SK-MEL-5 (cell line): ENCODE results near the gene XIRP2. TPM values are rescaled to one million over a fixed set of nuclear protein-coding genes. Genes with fewer than 3 reads are reported as not detected.
A peak's percentile ranks its signal among the peaks of the same experiment; 100 is the strongest.

ENCODE experiments used
- DNase-seq: peaks from one replicate; pipeline ENCODE4 v3.0.0-alpha.2; 2016; ENCODE audit warnings: low read depth, low spot score
- in situ Hi-C: cut with HindIII; loops from 2 replicates; pipeline ENCODE4 v1.10.0; 2016; ENCODE audit warnings: low sequenced_read_pairs, high pct_unique_total_duplicates, low pct_unique_long_range_greater_than_20kb
- polyA plus RNA-seq, 2 experiments: library from polyadenylated mRNA; depleted of rRNA; stranded (reverse); fragments of >200 nt; gene quantifications; 2 replicates each; pipeline ENCODE4 v1.2.3, GENCODE V29; 2015
- total RNA-seq: library from RNA; depleted of rRNA; stranded (reverse); fragments of >200 nt; shearing (Covaris generic); gene quantifications from 2 replicates; pipeline ENCODE4 v1.2.3, GENCODE V29; 2014; rRNA removed

Gene XIRP2
- not detected in 2 replicates for total RNA-seq
- polyA plus RNA-seq (2015; cell fraction: cytosol; rRNA removed), result not detected in 2 replicates
- not detected in 2 replicates for polyA plus RNA-seq (2015; cell fraction: nucleus; rRNA removed)

DNA sequence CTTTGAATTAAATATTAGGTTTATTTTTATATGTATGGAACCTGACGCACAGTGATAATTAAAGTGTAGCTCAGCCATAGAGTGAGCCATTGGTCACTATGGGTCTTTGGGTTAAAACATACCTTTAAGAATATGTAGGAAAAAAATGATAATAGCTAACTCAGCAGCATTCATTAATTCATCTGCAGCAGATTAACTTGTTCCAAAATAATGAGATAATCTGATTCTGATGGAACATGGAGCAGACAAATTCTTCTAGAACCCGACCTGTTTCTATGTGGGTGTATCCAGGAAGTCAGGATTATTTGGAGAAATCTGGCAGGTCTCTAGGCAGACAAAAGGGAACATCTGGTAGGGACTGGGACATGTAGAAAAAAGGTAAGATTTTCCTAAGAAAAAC is at the start of gene XIRP2:
Gene XIRP2, plus strand, starts transcription at position 301 of the 400 bp plus-strand sequence. CDS start 15,003 bp downstream, outside the sequence.
- no peak for DNase-seq
- in situ Hi-C loops, result no loop called here

DNA sequence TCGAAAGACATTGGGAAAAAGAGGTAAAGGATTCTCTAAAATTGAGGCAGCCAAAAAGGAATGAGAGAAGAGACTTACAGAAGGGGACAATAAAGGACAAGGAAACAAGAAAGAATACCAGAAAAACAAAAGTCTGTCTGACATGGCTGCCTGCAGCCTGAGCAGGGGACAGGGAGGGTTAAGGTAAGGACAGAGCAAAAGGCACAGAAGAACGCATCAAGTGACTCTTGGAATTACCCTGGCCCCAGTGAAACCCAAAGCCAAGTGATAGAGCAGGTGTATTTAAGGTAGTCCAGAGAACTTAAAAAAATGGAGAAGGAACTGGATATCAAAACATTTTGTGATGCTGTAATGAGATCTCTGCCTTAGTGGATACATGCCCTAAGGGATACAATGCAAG is 47.1 kb upstream of the XIRP2 start:
- in situ Hi-C loops, result no loop called here
- no peak for DNase-seq

DNA sequence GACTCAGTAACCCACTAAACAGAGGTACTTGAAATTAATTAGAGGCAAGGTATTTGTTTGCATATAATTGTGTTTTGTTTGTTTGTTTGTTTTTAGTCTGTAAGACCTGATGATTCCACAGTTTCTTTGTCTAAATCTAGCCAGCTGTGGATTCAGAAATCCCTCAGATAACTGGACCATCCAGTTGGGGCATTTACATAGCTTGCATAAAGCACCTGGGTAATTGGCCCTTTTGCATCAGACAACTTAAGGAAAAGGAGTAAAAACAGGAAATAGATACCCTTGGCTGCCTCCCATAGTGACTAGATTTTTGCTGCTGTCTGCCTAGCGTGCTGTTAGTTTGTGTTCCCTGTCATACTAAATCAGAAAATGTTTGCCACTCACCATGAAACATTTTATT is 46.6 kb upstream of the XIRP2 start:
- DNase-seq, result no peak
- in situ Hi-C loops, result no loop called here

DNA sequence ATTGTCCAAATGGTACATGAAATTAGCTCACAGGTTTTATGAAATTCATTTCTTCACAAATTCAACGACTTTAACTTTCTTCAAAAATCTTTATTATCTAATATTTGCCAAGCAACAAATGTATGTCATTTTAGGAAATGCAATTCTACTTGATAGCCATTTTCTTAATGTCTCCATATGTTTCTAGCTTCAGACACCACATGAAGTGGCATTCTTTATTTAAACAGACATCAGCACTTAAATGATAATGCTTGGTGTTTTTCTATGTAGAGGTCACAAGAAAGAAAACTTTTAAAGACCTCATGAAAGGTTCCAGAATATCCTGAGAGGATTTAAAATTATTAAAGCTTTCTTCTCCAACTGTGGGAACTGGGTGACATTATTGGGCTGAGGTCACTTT is 44.2 kb upstream of the XIRP2 start:
- in situ Hi-C loops, result no loop called here
- no peak for DNase-seq

- in situ Hi-C loops, result no loop called here
- no peak for DNase-seq
Observed at GRCh38 chr2:166862468-166863132, 25.7 kb upstream of the XIRP2 start.

DNA sequence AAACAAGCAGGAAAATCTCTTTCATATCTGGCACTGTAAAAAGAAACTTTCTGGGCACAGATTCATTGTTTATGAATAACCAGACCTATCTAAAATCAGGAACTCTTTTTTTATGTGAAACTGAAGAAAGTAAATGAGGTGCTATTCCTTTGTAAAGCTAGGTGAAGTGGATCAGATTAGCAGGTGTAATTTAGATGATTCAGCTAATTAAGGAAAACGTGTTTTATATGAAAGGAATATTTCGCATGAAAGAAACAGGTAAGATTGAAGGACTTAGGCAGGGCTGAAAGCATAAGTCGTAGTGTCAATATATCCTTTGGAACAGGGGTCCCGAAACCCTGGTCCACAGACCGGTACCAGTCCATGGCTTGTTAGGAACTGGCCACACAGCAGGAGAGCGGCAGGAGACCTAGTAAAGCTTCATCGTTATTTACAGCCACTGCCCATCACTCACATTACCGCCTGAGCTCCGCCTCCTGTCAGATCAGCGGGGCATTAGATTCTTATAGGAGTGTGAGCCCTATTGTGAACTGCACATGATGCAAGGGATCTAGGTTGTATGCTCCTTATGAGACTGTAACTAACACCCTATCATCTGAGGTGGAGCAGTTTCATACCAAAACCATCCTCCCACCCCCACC is 20.3 kb upstream of the XIRP2 start:
- in situ Hi-C loops, result no loop called here
- no peak for DNase-seq

DNA sequence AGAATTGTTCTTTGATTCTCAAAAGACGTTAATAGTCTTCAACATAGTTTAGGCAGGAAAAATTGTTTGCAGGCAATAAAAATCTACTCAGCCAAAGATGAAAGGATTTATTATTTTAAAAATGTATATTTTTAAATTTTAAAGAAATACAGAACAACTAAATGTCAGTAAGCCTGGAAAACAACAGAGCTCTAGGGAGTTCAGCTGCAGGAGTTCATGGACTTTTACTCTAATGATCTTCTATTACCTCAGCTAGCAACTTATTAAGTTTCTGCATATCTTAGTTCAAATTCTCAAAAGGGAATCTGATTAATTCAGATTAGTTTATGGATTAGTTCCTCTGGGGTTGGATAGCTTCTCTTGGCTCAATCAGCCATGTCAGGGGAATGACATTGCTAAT is 17.9 kb upstream of the XIRP2 start:
- DNase-seq, result no peak
- in situ Hi-C loops, result no loop called here

GRCh38 chr2:166881177-166881576 is 7.1 kb upstream of the XIRP2 start:
- DNase-seq, result no peak
- in situ Hi-C loops, result no loop called here

DNA sequence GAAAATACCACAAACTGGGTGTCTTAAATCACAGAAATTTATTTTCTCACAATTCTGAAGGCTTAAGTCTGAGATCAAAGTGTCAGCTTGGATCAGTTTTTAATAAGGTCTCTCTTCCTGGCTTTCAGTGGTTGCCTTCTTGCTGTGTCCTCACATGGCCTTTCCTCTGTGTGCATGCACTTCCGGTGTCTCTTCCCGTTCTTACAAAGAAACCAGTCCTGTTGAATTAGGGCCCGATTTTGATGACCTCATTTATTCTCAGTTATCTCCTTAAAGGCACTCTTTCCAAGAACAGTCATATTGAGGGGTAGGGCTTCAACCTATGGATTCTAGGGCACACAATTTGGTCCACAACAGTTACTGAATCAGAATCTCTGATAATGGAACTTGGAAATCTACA is 5.4 kb upstream of the XIRP2 start:
- DNase-seq, result no peak
- in situ Hi-C loops, result no loop called here

- in situ Hi-C loops, result no loop called here
Observed at GRCh38 chr2:166891727-166892126, 3.4 kb downstream of the XIRP2 start.

DNA sequence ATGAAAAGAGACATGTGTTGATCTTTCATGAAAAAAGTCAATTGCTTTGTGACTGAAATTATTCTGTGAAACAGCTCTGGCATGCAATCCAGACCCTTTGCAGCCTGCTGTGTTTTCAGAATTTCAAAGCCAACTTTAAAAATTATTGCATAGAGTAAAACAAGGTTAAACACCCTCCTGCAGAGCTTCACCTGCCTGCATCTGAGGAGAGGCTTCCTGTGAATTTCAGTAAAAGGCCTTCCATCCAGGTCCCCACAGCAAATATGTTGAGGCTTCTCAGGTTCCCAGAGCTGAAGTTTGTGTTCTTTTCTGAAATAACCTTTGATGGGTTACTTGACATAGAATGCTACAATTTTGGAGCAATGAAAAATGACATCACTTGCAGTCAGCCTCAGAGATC is 4.1 kb downstream of the XIRP2 start:
- in situ Hi-C loops, result no loop called here
- DNase-seq, result no peak

More at GRCh38 chr2:166891727-166892126, 3.4 kb downstream of the XIRP2 start:
- no peak for DNase-seq

- DNase-seq, result no peak
- in situ Hi-C loops, result no loop called here
Observed at GRCh38 chr2:166895243-166895642, 7.0 kb downstream of the XIRP2 start.

DNA sequence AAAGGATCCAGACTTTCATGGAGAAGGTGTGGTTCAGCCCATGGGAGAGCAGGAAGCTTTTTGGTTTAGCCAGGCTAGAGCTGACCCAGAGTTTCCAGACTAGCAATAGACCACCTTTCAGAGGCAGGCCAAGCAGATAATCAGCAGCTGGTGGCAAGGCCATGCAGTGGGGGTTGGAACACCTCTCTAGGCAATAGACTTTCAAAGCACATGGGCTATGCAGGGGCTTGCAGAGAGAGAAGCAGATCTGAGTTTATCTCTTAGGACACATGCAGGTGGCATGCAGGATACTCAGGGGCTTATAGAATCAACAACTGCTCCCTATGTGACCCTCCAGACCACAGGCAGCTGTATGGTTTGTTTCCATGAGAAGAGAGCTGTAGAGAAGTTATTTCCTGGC is 9.4 kb downstream of the XIRP2 start:
- no peak for DNase-seq
- in situ Hi-C loops, result no loop called here

DNA sequence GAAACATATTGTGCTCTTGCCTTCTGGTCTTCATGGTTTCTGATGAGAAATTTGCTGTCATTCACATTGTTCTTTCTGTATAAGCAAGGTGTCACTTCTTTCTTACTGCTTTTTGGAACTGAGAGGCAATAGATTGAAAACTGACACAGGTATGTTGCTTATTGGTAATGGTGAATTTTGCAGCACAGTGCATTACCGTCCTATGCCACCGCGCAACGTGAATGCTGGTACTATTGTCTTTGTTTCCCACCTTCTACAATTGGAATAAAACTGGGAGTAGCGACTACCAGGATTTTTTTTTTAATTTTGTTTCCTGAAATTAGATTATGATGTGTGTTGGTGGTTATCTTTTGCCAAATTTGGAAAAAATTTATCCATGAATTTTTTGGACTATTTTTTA is 11.4 kb downstream of the XIRP2 start:
- no peak for DNase-seq
- in situ Hi-C loops, result no loop called here

- in situ Hi-C loops, result no loop called here
- peak; percentile 78 for DNase-seq
Observed at GRCh38 chr2:166900700-166901099, 12.4 kb downstream of the XIRP2 start.

DNA sequence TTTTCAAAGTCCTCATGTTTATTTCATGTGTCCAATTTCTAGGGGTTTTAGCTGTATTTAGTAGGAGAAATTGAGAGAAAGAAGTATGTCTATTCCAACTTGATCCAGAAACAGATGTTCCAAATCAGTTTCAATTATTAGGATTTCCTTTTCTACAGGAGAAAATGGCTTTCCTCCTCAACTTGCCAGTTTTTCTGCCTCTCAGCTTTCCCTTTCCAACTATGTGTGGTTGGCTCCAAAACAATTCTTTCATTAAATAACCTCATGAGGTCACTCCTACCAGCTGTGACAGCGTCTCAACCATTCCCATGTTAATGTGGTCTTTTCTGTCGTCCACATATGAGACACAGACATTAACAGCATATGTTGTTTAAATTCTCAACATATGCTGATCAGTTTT is 13.1 kb downstream of the XIRP2 start:
- in situ Hi-C loops, result no loop called here
- DNase-seq, result no peak

DNA sequence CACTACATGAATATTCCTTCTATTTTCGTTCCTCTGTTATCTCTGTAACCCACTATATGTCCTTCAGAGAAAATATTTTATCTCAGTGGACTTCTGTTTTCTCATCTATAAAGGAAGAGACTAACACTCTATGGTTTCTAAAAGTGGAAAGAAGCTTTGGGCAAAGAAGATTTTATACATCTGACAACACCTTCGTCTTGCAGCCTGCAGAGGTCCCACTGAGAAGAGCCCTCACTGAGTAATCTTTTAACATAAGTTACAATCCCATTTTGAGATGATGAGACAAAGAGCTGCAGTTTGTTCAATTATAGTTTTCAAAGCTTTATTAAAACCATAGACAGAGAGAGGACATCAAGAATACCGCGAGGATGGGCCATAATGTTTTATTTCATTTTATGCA is 28.7 kb downstream of the XIRP2 start:
- no peak for DNase-seq
- in situ Hi-C loops, result no loop called here

- in situ Hi-C loops, result no loop called here
- no peak for DNase-seq
Observed at GRCh38 chr2:166917415-166917814, 29.1 kb downstream of the XIRP2 start.

GRCh38 chr2:166921261-166921896 is 33.1 kb downstream of the XIRP2 start:
- in situ Hi-C loops, result no loop called here
- DNase-seq, result no peak
